WTC11 (cell line): ENCODE results near the gene ASTN2. TPM values are rescaled to one million over a fixed set of nuclear protein-coding genes. Genes with fewer than 3 reads are reported as not detected.

Source experiments
- ATAC-seq: fragments of 200-7000 bp; cut with Tn5 transposase; 2 replicates; pipeline ENCODE4 v1.10.0; 2021; ENCODE audit warnings: mild to moderate bottlenecking, moderate library complexity
- CTCF ChIA-PET: fragments of 300-600 bp; sonication (Branson Sonifier 250); formaldehyde crosslinking; loops from one replicate; lab custom pipeline; 2021; ENCODE audit warnings: antibody characterized with exemption; lab: Charles Lee
- POLR2A ChIA-PET: fragments of 350-600 bp; sonication (Branson Sonifier 250); formaldehyde crosslinking; loops from one replicate; lab custom pipeline; 2021; ENCODE audit warnings: antibody characterized with exemption; lab: Charles Lee
- DNase-seq: peaks from one replicate; pipeline ENCODE4 v3.0.0; 2021; ENCODE audit warnings: low spot score
- H3K27ac Mint-ChIP-seq: 2 replicates; pipeline ENCODE4 v1.8.0; 2021; ENCODE audit warnings: mixed read lengths
- H3K27me3 Mint-ChIP-seq: 2 replicates; pipeline ENCODE4 v1.8.0; 2021; ENCODE audit warnings: low read depth, mild to moderate bottlenecking, moderate library complexity, mixed read lengths
- H3K36me3 Mint-ChIP-seq: 2 replicates; pipeline ENCODE4 v1.8.0; 2021; ENCODE audit warnings: mixed read lengths
- H3K4me1 Mint-ChIP-seq: 2 replicates; pipeline ENCODE4 v1.8.0; 2022; ENCODE audit warnings: mixed read lengths
- H3K4me3 Mint-ChIP-seq: 2 replicates; pipeline ENCODE4 v1.8.0; 2021; ENCODE audit warnings: mild to moderate bottlenecking, moderate library complexity, mixed read lengths
- H3K9me3 Mint-ChIP-seq: 2 replicates; pipeline ENCODE4 v1.8.0; 2021; ENCODE audit warnings: mixed read lengths
- CBFB ChIP-seq: sonication (generic); formaldehyde crosslinking; IDR thresholded peaks from 2 replicates; pipeline ENCODE4 v1.8.1; 2022; ENCODE audit warnings: mild to moderate bottlenecking, low read depth, missing genetic modification reagents
- CTCF ChIP-seq: fragments of 200-600 bp; IDR thresholded peaks from 2 replicates; pipeline ENCODE4 v1.8.0; 2022; ENCODE audit warnings: antibody characterized with exemption
- ETV6 ChIP-seq: sonication (generic); formaldehyde crosslinking; IDR thresholded peaks from 2 replicates; pipeline ENCODE4 v1.8.1; 2022; ENCODE audit warnings: mild to moderate bottlenecking, missing genetic modification reagents
- FOXJ3 ChIP-seq: sonication (generic); formaldehyde crosslinking; IDR thresholded peaks from 2 replicates; pipeline ENCODE4 v1.9.0; 2021; ENCODE audit warnings: missing genetic modification reagents, mild to moderate bottlenecking, borderline replicate concordance
- FOXP1 ChIP-seq: sonication (generic); formaldehyde crosslinking; IDR thresholded peaks from 2 replicates; pipeline ENCODE4 v1.8.0; 2022; ENCODE audit warnings: missing genetic modification reagents, mild to moderate bottlenecking, moderate library complexity, borderline replicate concordance
- FOXP4 ChIP-seq: sonication (generic); formaldehyde crosslinking; IDR thresholded peaks from 2 replicates; pipeline ENCODE4 v1.8.0; 2022; ENCODE audit warnings: mild to moderate bottlenecking, missing genetic modification reagents
- HMGXB4 ChIP-seq: sonication (generic); formaldehyde crosslinking; IDR thresholded peaks from 2 replicates; pipeline ENCODE4 v1.8.1; 2023; ENCODE audit warnings: mild to moderate bottlenecking, moderate library complexity, missing genetic modification reagents
- IRF2 ChIP-seq: sonication (generic); formaldehyde crosslinking; IDR thresholded peaks from 2 replicates; pipeline ENCODE4 v1.8.0; 2022; ENCODE audit warnings: low read depth, missing genetic modification reagents, borderline replicate concordance
- JAZF1 ChIP-seq: fragments of 250-450 bp; sonication (Bioruptor Pico); IDR thresholded peaks from 2 replicates; pipeline ENCODE4 v1.9.0; 2021; ENCODE audit warnings: moderate library complexity, mild to moderate bottlenecking, inconsistent platforms
- NFYB ChIP-seq: sonication (generic); formaldehyde crosslinking; conservative IDR thresholded peaks from 2 replicates; pipeline ENCODE4 v1.8.0; 2022; ENCODE audit warnings: low read depth, missing genetic modification reagents
- NR2C2 ChIP-seq: sonication (generic); formaldehyde crosslinking; IDR thresholded peaks from 2 replicates; pipeline ENCODE4 v1.8.0; 2022; ENCODE audit warnings: mild to moderate bottlenecking, missing genetic modification reagents
- PRRX2 ChIP-seq: fragments of 250-450 bp; sonication (Bioruptor Pico); IDR thresholded peaks from 2 replicates; pipeline ENCODE4 v1.8.0; 2021; ENCODE audit warnings: mild to moderate bottlenecking
- RELA ChIP-seq: sonication (generic); formaldehyde crosslinking; IDR thresholded peaks from 2 replicates; pipeline ENCODE4 v1.8.1; 2022; ENCODE audit warnings: missing genetic modification reagents, mild to moderate bottlenecking, borderline replicate concordance
- SP1 ChIP-seq: sonication (generic); formaldehyde crosslinking; conservative IDR thresholded peaks from 2 replicates; pipeline ENCODE4 v1.8.1; 2022; ENCODE audit warnings: missing genetic modification reagents
- TEAD1 ChIP-seq: sonication (generic); formaldehyde crosslinking; IDR thresholded peaks from 2 replicates; pipeline ENCODE4 v1.8.0; 2022; ENCODE audit warnings: mild to moderate bottlenecking, missing genetic modification reagents
- ZNF121 ChIP-seq: sonication (generic); formaldehyde crosslinking; IDR thresholded peaks from 2 replicates; pipeline ENCODE4 v1.8.0; 2023; ENCODE audit warnings: missing genetic modification reagents
- ZNF138 ChIP-seq: sonication (generic); formaldehyde crosslinking; conservative IDR thresholded peaks from 2 replicates; pipeline ENCODE4 v1.8.1; 2022; ENCODE audit warnings: mild to moderate bottlenecking, moderate library complexity, missing genetic modification reagents
- ZNF219 ChIP-seq: sonication (generic); formaldehyde crosslinking; IDR thresholded peaks from 2 replicates; pipeline ENCODE4 v1.8.0; 2023; ENCODE audit warnings: missing genetic modification reagents, mild to moderate bottlenecking, borderline replicate concordance
- ZNF425 ChIP-seq: fragments of 250-450 bp; sonication (Bioruptor Pico); conservative IDR thresholded peaks from 2 replicates; pipeline ENCODE4 v1.9.0; 2021; ENCODE audit warnings: mild to moderate bottlenecking
- ZNF512 ChIP-seq: sonication (generic); formaldehyde crosslinking; IDR thresholded peaks from 2 replicates; pipeline ENCODE4 v1.8.1; 2022; ENCODE audit warnings: missing genetic modification reagents, borderline replicate concordance
- total RNA-seq: library from RNA; stranded (reverse); gene quantifications from 3 replicates; pipeline ENCODE4 v1.2.3, GENCODE V29; 2021
- TF ChIP-seq, protein P1 (sequence below): sonication (generic); formaldehyde crosslinking; IDR thresholded peaks from 2 replicates; pipeline ENCODE4 v1.8.1; 2022; ENCODE audit warnings: low read depth, mild to moderate bottlenecking, moderate library complexity, missing genetic modification reagents, borderline replicate concordance
- TF ChIP-seq, protein P2 (sequence below): fragments of 250-450 bp; sonication (Bioruptor Pico); IDR thresholded peaks from 2 replicates; pipeline ENCODE4 v1.8.0; 2021; ENCODE audit warnings: mild to moderate bottlenecking
- TF ChIP-seq, protein P3 (sequence below): fragments of 250-450 bp; sonication (Bioruptor Pico); IDR thresholded peaks from 2 replicates; pipeline ENCODE4 v1.9.0; 2021; ENCODE audit warnings: mild to moderate bottlenecking
- TF ChIP-seq, protein P4 (sequence below): sonication (generic); formaldehyde crosslinking; IDR thresholded peaks from 2 replicates; pipeline ENCODE4 v1.8.0; 2022; ENCODE audit warnings: mild to moderate bottlenecking, missing genetic modification reagents

The ASTN2 gene
- total RNA-seq, 1 experiment from 2014 or later: 16.2 TPM

GRCh38 chr9:116720111-116720510, 694.7 kb downstream of the ASTN2 start (continued):
- TF ChIP-seq ZNF425 (no peak), ETV6 (no peak), IRF2 (CRISPR knock-in tag) (no peak), ZNF138 (no peak)
- TF ChIP-seq, protein P1, sequence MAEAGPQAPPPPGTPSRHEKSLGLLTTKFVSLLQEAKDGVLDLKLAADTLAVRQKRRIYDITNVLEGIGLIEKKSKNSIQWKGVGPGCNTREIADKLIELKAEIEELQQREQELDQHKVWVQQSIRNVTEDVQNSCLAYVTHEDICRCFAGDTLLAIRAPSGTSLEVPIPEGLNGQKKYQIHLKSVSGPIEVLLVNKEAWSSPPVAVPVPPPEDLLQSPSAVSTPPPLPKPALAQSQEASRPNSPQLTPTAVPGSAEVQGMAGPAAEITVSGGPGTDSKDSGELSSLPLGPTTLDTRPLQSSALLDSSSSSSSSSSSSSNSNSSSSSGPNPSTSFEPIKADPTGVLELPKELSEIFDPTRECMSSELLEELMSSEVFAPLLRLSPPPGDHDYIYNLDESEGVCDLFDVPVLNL: no peak
- TF ChIP-seq, protein P2, sequence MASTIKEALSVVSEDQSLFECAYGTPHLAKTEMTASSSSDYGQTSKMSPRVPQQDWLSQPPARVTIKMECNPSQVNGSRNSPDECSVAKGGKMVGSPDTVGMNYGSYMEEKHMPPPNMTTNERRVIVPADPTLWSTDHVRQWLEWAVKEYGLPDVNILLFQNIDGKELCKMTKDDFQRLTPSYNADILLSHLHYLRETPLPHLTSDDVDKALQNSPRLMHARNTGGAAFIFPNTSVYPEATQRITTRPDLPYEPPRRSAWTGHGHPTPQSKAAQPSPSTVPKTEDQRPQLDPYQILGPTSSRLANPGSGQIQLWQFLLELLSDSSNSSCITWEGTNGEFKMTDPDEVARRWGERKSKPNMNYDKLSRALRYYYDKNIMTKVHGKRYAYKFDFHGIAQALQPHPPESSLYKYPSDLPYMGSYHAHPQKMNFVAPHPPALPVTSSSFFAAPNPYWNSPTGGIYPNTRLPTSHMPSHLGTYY (CRISPR knock-in tag): no peak

DNA sequence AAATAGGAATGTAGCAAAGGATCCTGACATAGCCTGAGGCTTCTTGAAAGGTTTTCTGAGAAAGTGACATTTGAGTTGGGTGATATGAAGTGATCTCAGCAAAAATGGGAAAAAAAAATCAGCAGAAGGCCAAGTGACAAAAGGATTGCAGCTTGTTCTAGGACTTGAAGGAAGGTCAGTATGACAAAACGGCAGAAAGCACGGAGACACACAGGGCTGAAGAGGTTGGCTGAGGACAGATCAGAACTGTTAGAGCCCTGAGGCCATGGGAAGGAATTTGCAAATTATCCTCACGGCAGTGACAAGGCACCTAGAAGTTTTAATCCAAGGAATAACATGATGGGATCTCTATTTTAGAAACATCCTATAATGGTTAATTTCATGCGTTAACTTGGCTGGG, 696.7 kb downstream of the ASTN2 start:
- no peaks in the 10 kb centered on the region for H3K27me3 Mint-ChIP-seq
- peaks cover 10% of the 10 kb centered on the region for H3K9me3 Mint-ChIP-seq
- no peak overlapping the region for H3K27ac Mint-ChIP-seq
- ATAC-seq: no peak
- POLR2A ChIA-PET: no interaction called here
- CTCF ChIA-PET: no interaction called here
- H3K4me1 Mint-ChIP-seq: peaks cover 36% of the 10 kb centered on the region
- no peak for DNase-seq
- TF ChIP-seq RELA (CRISPR knock-in tag) (no peak), FOXP4 (no peak), TEAD1 (CRISPR knock-in tag) (no peak), FOXJ3 (no peak), CBFB (CRISPR knock-in tag) (no peak), SP1 (CRISPR knock-in tag) (no peak), FOXP1 (CRISPR knock-in tag) (no peak), IRF2 (CRISPR knock-in tag) (no peak), ZNF219 (CRISPR knock-in tag) (no peak), ZNF121 (CRISPR knock-in tag) (no peak), CTCF (no peak), ZNF512 (CRISPR knock-in tag) (no peak), NFYB (no peak), HMGXB4 (no peak), PRRX2 (CRISPR knock-in tag) (no peak), NR2C2 (CRISPR knock-in tag) (no peak), JAZF1 (CRISPR knock-in tag) (no peak)
- TF ChIP-seq, protein P3, sequence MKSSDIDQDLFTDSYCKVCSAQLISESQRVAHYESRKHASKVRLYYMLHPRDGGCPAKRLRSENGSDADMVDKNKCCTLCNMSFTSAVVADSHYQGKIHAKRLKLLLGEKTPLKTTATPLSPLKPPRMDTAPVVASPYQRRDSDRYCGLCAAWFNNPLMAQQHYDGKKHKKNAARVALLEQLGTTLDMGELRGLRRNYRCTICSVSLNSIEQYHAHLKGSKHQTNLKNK: no peak
- TF ChIP-seq, protein P4, sequence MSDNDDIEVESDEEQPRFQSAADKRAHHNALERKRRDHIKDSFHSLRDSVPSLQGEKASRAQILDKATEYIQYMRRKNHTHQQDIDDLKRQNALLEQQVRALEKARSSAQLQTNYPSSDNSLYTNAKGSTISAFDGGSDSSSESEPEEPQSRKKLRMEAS (CRISPR knock-in tag): no peak
- H3K36me3 Mint-ChIP-seq: no peaks in the 10 kb centered on the region
- H3K4me3 Mint-ChIP-seq: no peak overlapping the region
